Osteoblast (primary cell): Measurements from ENCODE around the gene COBL. TPM values are rescaled to one million over a fixed set of nuclear protein-coding genes. Genes with fewer than 3 reads are reported as not detected.
A peak's percentile ranks its signal among the peaks of the same experiment; 100 is the strongest.

Source experiments
- DNase-seq: peaks from one replicate; pipeline ENCODE4 v3.0.0; 2011; ENCODE audit warnings: low spot score, mixed read lengths; ENCODE audit not compliant: insufficient read length; ENCODE audit errors: missing footprints
- H2AFZ ChIP-seq: 2 replicates; pipeline ENCODE4 v1.6.0; 2011; ENCODE audit warnings: mild to moderate bottlenecking, low read length
- H3K27ac ChIP-seq: 2 replicates; pipeline ENCODE4 v1.5.1; 2011; ENCODE audit warnings: mild to moderate bottlenecking, low read depth, low read length, moderate library complexity
- H3K27me3 ChIP-seq: 2 replicates; pipeline ENCODE4 v1.6.0; 2012; ENCODE audit warnings: mild to moderate bottlenecking, control low read depth, inconsistent platforms, low read length, moderate library complexity; ENCODE audit not compliant: insufficient read depth
- H3K36me3 ChIP-seq: 2 replicates; pipeline ENCODE4 v1.5.1; 2011; ENCODE audit warnings: mild to moderate bottlenecking, low read length, control low read depth, moderate library complexity; ENCODE audit not compliant: insufficient read depth
- H3K4me1 ChIP-seq: 2 replicates; pipeline ENCODE4 v1.5.1; 2011; ENCODE audit warnings: mild to moderate bottlenecking, low read length, control low read depth, moderate library complexity; ENCODE audit not compliant: insufficient read depth
- H3K4me2 ChIP-seq: 2 replicates; pipeline ENCODE4 v1.6.0; 2011; ENCODE audit warnings: mild to moderate bottlenecking, low read length; ENCODE audit not compliant: insufficient read depth
- H3K4me3 ChIP-seq: fragments of 200-600 bp; sonication (generic); 3 replicates; pipeline ENCODE4 v1.5.1; 2012; ENCODE audit warnings: mild to moderate bottlenecking, low read length, inconsistent platforms; ENCODE audit not compliant: insufficient read depth
- H3K79me2 ChIP-seq: 2 replicates; pipeline ENCODE4 v1.6.0; 2012; ENCODE audit warnings: mild to moderate bottlenecking, low read length, control low read depth, inconsistent platforms; ENCODE audit not compliant: insufficient read depth
- H3K9me3 ChIP-seq: 2 replicates; pipeline ENCODE4 v1.5.1; 2011; ENCODE audit warnings: low read depth, low read length, control low read depth
- H4K20me1 ChIP-seq: 2 replicates; pipeline ENCODE4 v1.6.0; 2012; ENCODE audit warnings: mild to moderate bottlenecking, low read length, control low read depth; ENCODE audit not compliant: insufficient read depth
- CTCF ChIP-seq: IDR thresholded peaks from 2 replicates; pipeline ENCODE4 v1.5.1; 2011; ENCODE audit warnings: mild to moderate bottlenecking, low read depth, low read length, moderate library complexity; ENCODE audit errors: extremely low read depth
- total RNA-seq: library from RNA; depleted of rRNA; stranded (reverse); fragments of >200 nt; gene quantifications from 2 replicates; pipeline ENCODE4 v1.2.3, GENCODE V29; 2012

COBL gene, protein sequence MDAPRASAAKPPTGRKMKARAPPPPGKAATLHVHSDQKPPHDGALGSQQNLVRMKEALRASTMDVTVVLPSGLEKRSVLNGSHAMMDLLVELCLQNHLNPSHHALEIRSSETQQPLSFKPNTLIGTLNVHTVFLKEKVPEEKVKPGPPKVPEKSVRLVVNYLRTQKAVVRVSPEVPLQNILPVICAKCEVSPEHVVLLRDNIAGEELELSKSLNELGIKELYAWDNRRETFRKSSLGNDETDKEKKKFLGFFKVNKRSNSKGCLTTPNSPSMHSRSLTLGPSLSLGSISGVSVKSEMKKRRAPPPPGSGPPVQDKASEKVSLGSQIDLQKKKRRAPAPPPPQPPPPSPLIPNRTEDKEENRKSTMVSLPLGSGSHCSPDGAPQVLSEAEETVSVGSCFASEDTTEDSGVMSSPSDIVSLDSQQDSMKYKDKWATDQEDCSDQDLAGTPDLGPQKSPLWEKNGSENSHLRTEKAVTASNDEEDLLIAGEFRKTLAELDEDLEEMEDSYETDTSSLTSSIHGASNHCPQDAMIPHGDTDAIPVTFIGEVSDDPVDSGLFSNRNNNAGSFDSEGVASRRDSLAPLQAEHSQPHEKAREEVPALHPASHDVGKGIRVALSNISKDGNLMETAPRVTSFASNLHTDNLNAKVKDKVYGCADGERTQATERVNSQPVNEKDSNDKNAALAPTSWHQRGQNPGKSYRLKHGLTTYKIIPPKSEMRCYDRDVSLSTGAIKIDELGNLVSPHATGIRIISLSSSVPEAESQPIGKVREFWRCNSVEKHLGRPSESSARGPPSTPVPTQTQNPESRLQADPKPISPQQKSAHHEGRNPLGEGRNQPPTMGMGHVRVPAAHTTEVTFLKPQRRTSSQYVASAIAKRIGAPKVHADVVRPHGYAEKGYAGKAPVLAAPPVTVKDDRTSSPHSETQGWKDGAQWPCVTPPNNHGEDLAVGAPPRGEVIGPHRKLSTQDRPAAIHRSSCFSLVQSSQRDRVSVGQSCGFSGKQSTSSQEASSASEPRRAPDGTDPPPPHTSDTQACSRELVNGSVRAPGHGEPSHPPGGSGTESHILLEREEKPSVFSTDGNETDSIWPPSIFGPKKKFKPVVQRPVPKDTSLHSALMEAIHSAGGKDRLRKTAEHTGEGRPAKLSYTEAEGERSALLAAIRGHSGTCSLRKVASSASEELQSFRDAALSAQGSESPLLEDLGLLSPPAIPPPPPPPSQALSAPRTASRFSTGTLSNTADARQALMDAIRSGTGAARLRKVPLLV
- under 0.01 TPM in 2 replicates for total RNA-seq

DNA sequence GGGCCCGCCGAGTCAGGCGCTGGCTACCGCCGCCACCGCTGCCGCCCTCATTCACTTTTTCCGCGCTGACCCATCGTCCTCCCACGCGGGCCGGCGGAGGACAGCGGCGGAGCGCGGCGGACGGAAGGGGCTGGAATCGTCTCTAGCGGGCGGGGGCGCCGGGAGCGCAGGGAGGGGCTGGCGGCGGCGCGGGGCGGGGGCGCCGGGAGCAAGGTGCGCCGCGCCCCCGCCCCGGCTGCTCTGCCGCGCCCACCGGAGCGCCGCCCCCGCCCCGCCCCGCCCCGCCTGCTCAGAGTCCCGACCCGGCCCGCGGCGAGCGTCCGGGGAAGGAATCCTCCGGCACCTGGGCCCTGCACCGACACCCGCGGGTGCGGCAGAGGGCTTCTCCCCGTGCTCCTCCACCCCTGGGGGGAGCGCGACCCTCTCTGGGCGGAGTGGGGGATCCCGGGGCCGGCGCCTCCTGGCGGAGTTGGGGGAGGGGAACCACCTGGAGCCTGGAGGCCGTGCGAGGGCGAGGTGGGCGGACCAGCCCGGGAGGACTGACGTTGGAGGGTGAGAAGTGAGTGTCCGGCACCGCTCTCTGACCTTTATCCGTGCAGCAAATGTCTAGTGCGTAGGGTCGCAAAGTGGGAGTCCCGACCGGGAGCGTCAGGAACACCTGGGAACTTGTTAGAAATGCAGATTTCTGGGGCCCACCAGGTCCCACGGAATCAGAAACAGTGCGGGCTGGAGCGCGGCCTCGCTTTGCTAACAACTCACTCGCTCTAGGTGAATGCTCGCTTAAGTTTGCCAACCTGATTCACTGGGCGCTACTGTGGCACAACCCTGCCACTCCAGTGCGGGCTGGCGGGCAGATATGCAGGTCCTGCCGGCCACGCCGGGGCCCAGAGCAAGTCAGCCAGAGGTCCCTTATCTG is at the start of gene COBL:
COBL (minus strand) TSS at position 144 of the 916 bp plus-strand sequence. CDS start 176 bp downstream, outside the sequence.
- Histone ChIP-seq H3K4me3 (peak within 1 kb of the TSS; percentile 57), H3K4me1 (no peaks in the 10 kb centered on the region), H3K27ac (no peak within 1 kb of the TSS), H3K4me2 (peak within 1 kb of the TSS; percentile 58), H4K20me1 (no peaks in the 10 kb centered on the region), H3K27me3 (peaks cover 31% of the 10 kb centered on the region), H3K79me2 (no peaks in the 10 kb centered on the region), H2AFZ (no peak within 1 kb of the TSS), H3K9me3 (no peaks in the 10 kb centered on the region), H3K36me3 (no peaks in the 10 kb centered on the region)
- no peak for TF ChIP-seq CTCF
- DNase-seq = no peak

DNA sequence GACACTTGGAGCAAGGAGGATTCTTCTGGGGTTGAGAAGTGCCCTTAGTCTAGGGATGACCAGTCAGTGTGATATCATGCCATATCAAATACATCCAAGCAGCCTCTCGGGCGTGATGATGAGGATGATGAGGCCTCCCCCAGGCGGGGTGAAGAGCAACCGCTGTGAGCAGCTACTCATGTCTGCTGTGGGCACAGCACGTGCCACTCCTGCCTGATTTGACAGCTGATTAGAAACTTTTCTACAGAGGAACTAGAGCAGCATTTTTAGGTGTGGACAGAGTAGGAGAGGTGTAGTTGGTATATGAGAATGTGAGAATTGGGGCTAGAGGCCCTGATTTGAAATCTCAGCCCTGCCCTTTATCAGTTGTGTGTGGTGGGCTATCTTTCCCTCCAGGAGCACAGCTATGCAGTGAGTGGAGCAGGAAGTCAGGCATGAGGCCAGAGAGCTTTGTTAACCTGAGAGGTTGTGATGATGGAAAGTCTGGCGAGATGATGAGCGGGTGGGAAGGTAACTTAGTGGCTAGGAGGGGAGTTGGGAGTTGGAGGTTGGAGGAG is 49.6 kb upstream of the COBL start:
- no peak for TF ChIP-seq CTCF
- H3K4me1 ChIP-seq = no peaks in the 10 kb centered on the region
- H3K27me3 ChIP-seq = no peaks in the 10 kb centered on the region
- no peak overlapping the region for H2AFZ ChIP-seq
- no peaks in the 10 kb centered on the region for H4K20me1 ChIP-seq
- no peak for DNase-seq
- H3K4me3 ChIP-seq = no peak overlapping the region
- no peak overlapping the region for H3K27ac ChIP-seq
- no peaks in the 10 kb centered on the region for H3K79me2 ChIP-seq
- no peak overlapping the region for H3K4me2 ChIP-seq
- H3K36me3 ChIP-seq = no peaks in the 10 kb centered on the region
- no peaks in the 10 kb centered on the region for H3K9me3 ChIP-seq

DNA sequence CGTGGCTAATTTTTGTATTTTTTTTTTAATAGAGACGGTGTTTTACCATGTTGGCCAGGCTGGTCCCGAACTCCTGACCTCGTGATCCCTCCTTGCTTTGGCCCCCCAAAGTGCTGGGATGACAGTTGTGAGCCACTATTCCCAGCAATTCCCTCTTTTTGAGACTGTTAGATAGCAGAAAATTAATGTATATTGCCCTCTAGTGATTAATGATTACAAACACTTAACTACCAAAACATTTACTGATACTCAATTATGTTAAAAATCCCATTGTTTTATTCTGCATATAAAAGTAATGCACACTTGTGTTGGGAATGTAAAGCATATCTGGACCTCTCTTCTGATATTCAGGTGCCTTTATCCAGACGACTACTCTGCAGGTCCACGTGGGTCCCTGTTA is 41.2 kb upstream of the COBL start:
- H3K4me3 ChIP-seq = no peak overlapping the region
- no peak overlapping the region for H3K4me2 ChIP-seq
- H2AFZ ChIP-seq = no peak overlapping the region
- H3K9me3 ChIP-seq = no peaks in the 10 kb centered on the region
- no peak overlapping the region for H3K27ac ChIP-seq
- no peaks in the 10 kb centered on the region for H3K36me3 ChIP-seq
- DNase-seq = no peak
- no peaks in the 10 kb centered on the region for H4K20me1 ChIP-seq
- no peaks in the 10 kb centered on the region for H3K4me1 ChIP-seq
- H3K27me3 ChIP-seq = no peaks in the 10 kb centered on the region
- TF ChIP-seq CTCF = no peak
- H3K79me2 ChIP-seq = no peaks in the 10 kb centered on the region
